ENCODE measurements around the gene PRPF31.
"Not testable (repeated sequence)": the region's sequence is repeated elsewhere in the genome, so short reads cannot be mapped to it uniquely, and the experiment has no call there.

Gene PRPF31

DNA sequence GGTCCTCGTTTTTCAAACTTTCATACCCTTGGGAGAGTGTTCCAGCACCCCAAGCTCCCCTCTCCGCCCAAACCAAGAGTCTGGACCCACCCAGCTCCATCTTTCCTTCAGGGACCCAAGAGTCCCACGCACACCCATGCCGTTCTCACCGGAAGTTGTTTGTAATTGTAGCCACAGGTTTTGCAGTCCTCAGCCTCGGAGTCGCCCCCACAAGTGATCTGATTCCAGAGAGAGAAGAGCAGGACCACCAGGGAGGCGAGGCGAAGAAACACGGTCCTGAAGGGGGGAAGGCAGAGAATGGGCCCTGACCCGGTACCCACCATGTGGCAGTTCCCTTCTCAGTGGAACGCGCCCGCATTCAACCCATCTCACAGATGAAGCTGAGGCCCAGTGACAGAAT, 47.3 kb downstream of the PRPF31 start:
- no peak for DNase-seq (ENCODE audit: low spot score)

DNA sequence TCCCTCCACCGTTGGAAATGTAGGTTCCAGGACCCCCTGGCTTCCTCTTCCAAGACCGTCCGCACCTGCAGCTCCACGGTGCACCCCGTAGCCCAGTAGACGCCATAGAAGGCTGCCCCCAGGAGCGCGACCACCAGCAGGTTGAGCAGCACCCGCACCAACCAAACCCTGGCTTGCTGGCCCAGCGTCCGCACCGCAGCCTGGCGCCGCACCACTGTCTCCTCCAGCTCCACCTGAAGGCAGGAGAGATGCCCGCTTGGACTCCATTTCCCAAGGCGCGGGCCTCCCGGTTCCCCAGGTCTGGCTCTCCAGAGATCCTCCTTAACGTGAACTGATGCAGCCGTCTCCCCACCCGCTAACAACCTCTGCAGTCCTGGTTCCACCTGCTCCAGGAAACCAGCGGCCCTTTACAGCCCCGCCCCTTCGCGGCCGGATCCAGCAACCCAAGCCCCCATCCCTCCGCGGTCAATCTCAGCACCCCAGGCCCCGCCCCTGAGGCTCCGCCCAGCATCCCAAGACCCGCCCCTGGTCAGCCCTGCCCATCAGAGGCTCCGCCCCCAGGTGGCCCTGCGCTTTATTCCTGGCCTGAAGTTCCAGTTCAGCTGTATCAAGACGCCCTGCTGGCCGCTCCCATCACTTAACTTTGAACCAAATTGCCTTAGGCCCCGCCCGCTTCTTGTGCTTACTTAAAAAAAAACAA, 49.0 kb downstream of the PRPF31 start:
- DNase-seq (ENCODE audit: low spot score) = peak; percentile 65

DNA sequence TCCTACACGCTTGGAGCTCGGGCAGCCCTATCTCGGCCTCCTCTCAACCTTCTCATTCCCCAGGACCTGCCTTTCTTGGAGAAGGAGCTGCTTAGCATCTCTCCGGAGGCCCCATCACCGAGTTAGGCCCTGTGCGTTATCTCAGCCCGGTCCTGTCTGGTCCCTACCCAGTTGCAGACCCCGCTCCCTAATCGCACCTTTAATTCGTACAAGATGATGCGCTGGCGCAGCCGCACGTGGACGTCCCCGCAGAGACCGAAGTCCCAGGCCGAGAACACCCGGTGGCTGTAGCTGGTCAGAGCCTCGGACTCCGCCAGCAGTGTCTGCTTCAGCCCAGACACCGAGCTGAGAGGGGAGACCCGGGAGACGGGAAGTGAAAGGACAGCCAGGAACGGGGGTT, 49.7 kb downstream of the PRPF31 start:
- DNase-seq (ENCODE audit: low spot score) = no peak

DNA sequence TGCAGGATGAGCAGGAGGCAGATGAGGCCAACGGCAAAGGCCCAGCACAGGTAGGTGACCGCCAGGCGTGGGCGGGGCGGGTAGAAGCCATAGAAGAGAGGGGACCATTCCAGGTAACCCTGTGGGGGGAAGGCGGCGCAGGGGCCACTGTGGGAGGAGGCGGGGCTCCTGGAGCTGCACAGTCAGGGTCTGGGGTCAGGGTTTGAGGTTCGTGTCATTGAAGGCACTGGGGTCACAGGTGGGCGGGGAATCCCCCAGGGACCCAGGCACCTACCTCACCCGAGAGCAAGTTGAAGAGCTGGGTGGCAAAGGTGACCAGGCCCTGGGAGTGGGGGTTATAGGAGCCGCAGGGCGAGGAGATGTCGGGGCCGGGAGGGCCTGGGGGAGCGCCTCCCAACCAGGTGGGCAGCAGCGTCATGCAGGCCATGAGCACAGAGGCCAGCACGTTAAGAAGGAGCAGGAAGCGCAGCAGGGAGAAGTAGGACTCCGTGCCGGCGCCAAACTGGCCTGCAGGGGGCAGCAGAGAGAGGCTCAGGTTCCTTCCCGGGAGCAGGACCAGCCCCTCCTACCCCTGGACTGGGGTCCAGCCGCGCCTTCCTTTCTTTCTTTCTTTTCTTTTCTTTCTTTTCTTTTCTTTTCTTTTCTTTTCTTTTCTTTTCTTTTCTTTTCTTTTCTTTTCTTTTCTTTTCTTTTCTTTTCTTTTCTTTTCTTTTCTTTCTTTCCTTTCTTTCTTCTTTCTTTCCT, 52.8 kb downstream of the PRPF31 start:
- peak; percentile 94 for DNase-seq (ENCODE audit: low spot score)

DNA sequence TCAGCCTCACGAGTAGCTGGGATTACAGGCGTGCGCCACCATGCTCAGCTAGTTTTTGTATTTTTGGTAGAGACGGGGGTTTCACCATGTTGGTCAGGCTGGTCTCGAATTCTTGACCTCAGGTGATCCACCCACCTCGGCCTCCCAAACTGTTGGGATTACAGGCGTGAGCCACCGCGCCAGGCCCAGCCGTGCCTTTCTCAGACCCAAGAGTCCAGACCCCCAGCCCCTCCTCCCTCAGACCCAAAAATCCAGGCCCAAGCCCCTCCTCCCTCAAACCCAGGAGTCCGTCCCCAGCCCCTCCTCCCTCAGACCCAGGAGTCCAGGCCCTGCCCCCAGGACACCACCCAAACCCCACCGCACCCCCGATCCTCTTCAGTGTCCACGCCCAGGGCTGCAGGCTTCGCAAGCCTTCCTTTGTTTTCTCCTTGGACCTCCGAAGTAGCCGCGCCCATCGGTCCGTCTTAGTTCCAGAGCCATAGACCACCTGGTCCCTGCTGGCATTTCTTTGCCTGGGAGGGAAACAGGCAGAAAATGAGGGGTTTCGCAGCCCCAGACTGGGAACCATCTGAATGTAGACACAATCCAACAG, 53.7 kb downstream of the PRPF31 start:
- DNase-seq (ENCODE audit: low spot score) = no peak

DNA sequence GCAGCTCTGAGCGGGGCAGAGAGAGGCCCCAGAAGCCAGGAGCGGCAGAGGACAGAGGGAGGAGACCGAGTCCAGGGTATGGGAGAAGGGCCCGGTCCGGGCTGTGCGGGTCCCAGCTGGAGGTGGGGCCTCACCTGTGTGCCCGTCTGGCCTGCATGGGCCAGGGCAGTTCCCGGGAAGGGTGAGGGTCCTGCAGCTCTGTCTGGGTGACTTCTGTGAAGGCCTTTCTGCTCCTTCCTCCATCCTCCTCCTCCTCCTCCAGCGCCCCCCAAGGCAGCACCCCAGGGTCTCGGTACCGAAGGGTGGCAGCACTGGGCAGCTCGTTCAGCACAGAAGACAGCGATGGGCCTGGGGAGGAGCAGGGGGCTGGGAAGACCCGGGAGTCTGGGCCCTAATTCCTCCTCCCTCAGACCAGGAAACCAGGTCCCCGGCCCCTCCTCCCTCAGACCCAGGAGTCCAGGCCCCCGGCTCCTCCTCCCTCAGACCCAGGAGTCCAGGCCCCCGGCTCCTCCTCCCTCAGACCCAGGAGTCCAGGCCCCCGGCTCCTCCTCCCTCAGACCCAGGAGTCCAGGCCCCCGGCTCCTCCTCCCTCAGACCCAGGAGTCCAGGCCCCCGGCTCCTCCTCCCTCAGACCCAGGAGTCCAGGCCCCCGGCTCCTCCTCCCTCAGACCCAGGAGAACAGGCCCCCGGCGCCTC, 56.3 kb downstream of the PRPF31 start:
- not testable (repeated sequence) for DNase-seq (ENCODE audit: low spot score)

DNA sequence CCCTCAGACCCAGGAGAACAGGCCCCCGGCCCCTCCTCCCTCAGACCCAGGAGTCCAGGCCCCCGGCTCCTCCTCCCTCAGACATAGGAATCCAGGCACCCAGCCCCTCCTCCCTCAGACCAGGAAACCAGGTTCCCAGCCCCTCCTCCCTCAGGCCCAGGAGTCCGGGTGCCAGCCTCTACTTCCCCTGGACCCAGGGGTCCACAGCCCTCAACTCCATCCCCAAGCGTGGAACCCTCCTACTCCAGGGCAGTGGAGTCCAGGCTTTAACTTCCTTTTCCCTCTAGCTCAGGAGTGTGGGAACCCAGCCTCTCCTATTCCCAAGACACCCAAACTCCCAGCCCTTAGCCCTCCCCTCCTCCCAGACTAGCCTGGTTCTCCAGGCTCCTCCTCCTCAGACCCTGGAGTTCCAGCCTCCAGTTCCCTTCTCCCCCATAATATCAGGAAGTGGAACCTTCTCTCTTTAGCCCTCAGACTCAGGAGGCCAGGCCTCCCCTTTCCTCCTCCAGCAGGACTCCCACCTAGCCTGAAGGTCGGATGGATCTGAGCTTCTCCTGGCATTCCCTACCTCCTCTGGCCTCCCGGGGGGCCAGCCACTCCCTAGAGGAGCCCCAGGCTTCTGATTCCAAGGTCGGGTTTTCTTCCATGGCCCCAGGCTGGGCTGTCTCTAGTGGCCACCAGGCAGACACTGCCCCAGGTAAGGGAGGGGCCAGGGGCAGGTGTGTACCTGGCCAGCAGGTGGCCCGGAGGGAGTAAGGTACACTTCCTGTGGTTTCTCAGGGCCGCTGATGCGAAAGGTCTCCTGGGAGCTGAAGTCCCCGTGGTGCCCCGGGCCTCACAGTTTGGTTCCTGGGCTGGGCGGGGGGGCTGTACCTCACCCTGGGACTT, 57.2 kb downstream of the PRPF31 start, which contains the start of gene TMC4:
TSS of gene TMC4 (minus strand) at position 690 of the 888 bp plus-strand sequence. CDS start at position 647, 43 bp downstream.
- no peak for DNase-seq (ENCODE audit: low spot score)

DNA sequence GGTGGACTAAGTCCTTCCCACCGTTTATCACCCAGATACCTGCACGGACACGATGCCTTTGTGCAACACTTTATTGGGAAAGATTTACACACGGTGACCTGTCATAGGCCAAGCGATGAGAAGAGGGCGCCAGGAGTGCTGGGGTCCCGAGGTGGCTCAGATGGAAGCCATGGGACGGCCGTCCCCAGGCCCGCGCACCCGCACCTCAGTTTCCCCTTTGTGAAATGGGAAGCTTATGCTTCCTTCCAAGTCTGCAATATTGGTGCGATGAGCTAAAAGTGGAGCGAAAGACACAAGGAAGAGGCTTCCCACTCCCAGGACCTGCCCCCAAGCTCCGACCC, 57.8 kb downstream of the PRPF31 start:
- no peak for DNase-seq (ENCODE audit: low spot score)

DNA sequence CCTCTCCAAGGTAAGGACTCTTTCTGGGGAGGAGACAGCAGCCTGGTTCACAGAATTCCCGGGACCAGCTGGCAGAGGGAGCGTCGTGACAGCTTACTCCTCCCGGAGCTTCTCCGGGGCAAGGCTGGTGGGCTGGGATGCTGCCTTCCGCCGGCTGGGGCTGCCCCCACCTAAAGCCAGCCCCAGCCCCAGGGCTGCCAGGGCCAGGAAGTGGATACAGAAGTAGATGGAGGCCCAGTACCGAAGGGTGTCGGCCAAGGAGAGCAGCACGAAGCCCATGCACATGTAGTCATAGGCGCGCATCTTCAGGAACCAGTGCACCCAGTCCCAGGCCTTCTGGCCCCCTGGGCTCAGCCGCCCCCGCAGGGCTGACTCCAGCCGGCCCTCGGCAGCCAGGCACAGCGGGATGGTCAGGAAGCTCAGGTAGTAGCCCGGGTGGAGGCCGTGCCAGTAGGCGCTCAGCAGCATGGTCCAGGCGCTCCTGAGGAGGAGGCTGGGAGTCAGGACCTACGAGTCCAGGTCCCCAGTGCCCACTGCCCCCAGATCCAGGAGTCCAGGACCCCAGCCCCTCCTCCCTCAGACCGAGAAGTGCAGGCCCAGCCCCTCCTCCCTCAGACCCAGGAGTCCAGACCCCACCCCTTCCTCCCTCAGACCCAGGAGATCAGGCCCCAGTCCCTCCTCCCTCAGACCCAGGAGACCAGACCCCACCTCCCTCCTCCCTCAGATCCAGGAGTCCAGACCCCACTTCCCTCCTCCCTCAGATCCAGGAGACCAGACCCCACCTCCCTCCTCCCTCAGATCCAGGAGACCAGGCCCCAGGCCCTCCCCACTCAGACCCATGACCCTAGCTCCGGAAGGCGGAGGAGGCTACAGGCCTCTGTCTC, 58.6 kb downstream of the PRPF31 start:
- DNase-seq (ENCODE audit: low spot score) = no peak

DNA sequence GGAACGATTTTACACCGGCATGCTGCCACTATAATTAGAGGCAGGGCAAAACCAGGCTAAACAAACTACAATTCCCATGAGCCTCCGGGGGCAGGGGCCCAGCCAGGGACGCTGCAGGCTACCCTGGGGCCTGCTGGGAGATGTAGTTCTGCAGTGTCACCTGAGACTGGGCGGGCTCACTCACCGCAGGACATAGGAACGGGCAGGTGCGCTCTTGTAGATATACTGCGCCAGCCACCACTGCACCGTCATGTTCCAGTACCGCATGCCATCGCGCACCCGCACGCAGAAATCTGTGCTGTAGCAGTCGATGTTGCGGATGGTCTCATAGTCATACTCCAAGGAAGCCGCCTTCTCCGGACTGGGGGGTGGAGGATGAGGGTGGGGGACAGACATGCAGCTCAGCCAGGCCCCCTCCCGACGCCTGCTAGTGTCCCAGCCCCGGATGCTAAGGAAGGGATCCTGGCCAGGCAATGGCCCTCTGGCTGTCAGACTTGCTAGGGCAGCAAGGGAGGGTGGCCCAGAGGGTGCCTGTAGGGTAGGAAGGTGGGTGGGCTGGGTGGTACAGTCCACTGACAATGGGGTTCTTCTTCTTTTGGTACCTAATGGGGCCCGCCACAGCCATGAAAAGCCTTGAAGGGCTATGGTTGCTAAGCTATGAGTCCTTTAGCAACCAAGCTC, 63.2 kb downstream of the PRPF31 start:
- DNase-seq (ENCODE audit: low spot score) = no peak

DNA sequence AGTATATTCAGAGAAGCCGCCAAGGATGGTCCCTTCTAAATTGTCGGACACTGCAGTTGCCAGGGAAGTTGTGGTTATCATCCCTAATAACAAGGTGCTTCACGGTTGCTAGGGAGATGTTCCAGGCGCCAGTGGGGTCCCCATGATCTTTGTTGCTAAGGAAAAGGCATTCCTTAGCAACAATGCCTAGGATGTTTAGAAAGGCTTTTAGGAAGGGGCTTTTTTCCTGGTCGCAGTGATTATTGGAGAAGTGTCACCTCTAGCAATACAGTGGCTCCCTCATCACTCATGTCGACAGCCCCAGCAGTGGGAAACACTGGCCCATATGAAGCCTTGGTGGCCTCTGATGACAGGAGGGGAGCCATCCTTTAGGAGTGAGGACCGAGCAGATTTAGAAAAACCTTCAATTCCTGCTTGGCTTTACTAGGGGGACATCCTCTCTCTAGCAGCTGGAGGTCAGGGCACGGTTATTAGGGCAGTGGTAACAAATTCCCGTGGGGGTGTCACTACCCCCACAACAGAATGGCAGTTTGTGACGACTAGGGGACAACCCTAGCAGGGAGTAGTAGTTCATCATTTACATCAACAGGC, 63.8 kb downstream of the PRPF31 start:
- DNase-seq (ENCODE audit: low spot score) = no peak

DNA sequence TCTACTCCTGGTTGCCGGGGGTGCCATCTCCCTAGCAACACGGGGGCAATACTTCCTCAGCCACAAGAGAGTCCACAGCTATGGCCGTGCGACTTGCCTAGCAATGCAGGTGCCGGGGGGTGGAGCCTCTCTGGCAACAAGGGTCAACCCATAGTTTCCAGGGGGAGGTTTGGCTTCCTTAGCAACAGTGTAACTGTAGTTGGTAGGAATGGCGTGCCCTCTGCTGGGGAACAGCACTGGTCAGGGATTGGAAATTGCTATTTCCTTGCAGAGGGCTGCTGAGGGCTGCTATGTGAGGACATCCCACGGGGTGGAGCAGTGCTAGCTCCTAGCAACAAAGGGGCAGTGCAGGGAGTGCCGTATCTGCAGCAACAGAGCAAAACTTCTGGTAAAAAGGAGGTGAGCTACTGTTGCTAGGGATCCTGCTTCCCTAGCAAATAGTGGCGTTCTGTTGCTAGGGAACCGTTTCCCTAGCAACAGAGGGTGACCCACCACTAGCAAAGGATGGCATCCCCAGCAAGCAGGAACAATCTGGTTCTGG, 64.4 kb downstream of the PRPF31 start:
- no peak for DNase-seq (ENCODE audit: low spot score)

DNA sequence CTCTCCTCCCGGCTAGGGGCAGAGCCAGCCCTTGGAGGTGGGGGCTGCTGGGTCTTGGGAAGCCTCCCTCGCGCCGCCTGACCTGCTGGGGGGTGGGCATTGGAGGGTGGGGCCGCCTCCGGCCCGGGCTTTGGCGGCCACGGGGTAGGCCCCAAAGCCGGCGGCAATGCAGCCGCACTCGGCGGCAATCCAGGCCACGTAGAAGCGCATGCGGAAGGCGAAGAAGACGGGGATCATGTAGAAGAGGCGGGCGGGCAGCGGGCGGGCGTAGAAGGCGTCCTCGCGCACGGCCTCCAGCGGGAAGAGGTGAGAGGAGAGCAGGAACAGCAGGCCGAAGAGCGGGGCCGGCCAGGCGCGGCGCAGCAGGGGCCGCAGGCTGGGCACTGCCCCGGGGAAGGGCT, 65.1 kb downstream of the PRPF31 start:
- DNase-seq (ENCODE audit: low spot score) = no peak

Data from AG08395 (cell line).